ENCODE results near the gene WNT7B.

DNA sequence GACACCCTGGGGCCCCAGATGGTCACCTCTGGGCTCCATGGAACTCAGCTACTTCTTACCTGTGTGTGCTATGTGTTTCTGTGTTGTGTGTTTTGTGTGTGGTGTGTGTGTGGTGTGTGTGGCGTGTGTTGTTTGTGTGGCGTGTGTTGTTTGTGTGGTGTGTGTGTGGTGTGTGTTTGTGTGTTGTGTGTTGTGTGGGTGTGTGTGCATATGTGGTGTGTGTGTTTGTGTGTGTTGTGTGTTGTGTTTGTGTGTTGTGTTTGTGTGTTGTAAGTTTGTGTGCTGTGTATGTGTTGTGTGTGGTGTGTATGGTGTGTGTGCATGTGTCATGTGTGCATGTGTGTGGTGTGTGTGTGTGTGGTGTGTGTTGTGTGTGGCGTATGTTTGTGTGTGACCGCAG is 3.8 kb upstream of the WNT7B start:
- TF ChIP-seq, protein P1, sequence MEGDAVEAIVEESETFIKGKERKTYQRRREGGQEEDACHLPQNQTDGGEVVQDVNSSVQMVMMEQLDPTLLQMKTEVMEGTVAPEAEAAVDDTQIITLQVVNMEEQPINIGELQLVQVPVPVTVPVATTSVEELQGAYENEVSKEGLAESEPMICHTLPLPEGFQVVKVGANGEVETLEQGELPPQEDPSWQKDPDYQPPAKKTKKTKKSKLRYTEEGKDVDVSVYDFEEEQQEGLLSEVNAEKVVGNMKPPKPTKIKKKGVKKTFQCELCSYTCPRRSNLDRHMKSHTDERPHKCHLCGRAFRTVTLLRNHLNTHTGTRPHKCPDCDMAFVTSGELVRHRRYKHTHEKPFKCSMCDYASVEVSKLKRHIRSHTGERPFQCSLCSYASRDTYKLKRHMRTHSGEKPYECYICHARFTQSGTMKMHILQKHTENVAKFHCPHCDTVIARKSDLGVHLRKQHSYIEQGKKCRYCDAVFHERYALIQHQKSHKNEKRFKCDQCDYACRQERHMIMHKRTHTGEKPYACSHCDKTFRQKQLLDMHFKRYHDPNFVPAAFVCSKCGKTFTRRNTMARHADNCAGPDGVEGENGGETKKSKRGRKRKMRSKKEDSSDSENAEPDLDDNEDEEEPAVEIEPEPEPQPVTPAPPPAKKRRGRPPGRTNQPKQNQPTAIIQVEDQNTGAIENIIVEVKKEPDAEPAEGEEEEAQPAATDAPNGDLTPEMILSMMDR (IDR thresholded peaks at IDR 0.05) = no peak
- TF ChIP-seq EZH2 (IDR thresholded peaks at IDR 0.05) = no peak
- TF ChIP-seq EZH2phosphoT487 (IDR thresholded peaks at IDR 0.05) = no peak

Measured in neural progenitor cell (in vitro differentiated cells).